Esophagus (tissue), 2 donors: ENCODE measurements around the gene ARHGEF18. TPM values are rescaled to one million over a fixed set of nuclear protein-coding genes. Genes with fewer than 3 reads are reported as not detected.
A peak's percentile ranks its signal among the peaks of the same experiment; 100 is the strongest.
"Not testable (repeated sequence)": the region's sequence is repeated elsewhere in the genome, so short reads cannot be mapped to it uniquely, and the experiment has no call there.

Experiments
- H3K27ac ChIP-seq, 2 donors: one replicate each; pipeline ENCODE4 v1.5.1; 2013; ENCODE audit warnings: low read depth in 2 of 2, mild to moderate bottlenecking in 2 of 2, inconsistent platforms in 1 of 2, low read length in 1 of 2, moderate library complexity in 1 of 2
- H3K27me3 ChIP-seq, 2 donors: one replicate each; pipeline ENCODE4 v1.6.1; 2013; ENCODE audit warnings: low read length in 2 of 2, control low read depth in 1 of 2, mild to moderate bottlenecking in 1 of 2; ENCODE audit not compliant: insufficient read depth in 2 of 2, control insufficient read depth in 1 of 2
- H3K36me3 ChIP-seq, 2 donors: one replicate each; pipeline ENCODE4 v1.6.1; 2013; ENCODE audit warnings: low read length in 1 of 2; ENCODE audit not compliant: control insufficient read depth in 2 of 2, insufficient read depth in 2 of 2
- H3K4me1 ChIP-seq, 2 donors: one replicate each; pipeline ENCODE4 v1.6.1; 2013; ENCODE audit warnings: low read length in 1 of 2; ENCODE audit not compliant: control insufficient read depth in 2 of 2, insufficient read depth in 2 of 2
- H3K4me3 ChIP-seq, 2 donors: one replicate each; pipeline ENCODE4 v1.5.1; 2013; ENCODE audit warnings: low read length in 2 of 2, mild to moderate bottlenecking in 2 of 2, low read depth in 1 of 2, moderate library complexity in 1 of 2
- H3K9me3 ChIP-seq, 2 donors: one replicate each; pipeline ENCODE4 v1.6.1; 2013; ENCODE audit warnings: mild to moderate bottlenecking in 2 of 2, low read depth in 1 of 2, low read length in 1 of 2, moderate library complexity in 1 of 2; ENCODE audit not compliant: control insufficient read depth in 2 of 2, insufficient read depth in 1 of 2
- WGBS, 2 donors: extraction: QIAGEN DNeasy Blood & Tissue Kit; methylation state at CpG; one replicate each; pipeline ENCODE4 v1.1.7; 2013; 5-methylcytosine and 5-hydroxymethylcytosine counted together
- polyA plus RNA-seq, 2 donors: library from polyadenylated mRNA; stranded (reverse); fragments of 200-250 nt; gene quantifications; one replicate each; pipeline ENCODE4 v1.2.3, GENCODE V29; 2013
- donor health status: healthy with polysubstance abuse.
- donor health status: Bipolar disorder and iron deficiency.

ARHGEF18 gene
- polyA plus RNA-seq, 2 donors: 15.7 to 25.2 TPM

- no peaks in the 10 kb centered on the region for H3K9me3 ChIP-seq
- H3K27ac ChIP-seq: no peak overlapping the region
- no peaks in the 10 kb centered on the region for H3K27me3 ChIP-seq
- no peaks in the 10 kb centered on the region for H3K4me1 ChIP-seq
- no peaks in the 10 kb centered on the region for H3K36me3 ChIP-seq
- no peak overlapping the region for H3K4me3 ChIP-seq
Observed at GRCh38 chr19:7358102-7358597, 9.4 kb downstream of the ARHGEF18 start.

- Histone ChIP-seq H3K27ac (no peak overlapping the region), H3K4me3 (no peak overlapping the region), H3K9me3 (no peaks in the 10 kb centered on the region), H3K36me3 (no peaks in the 10 kb centered on the region), H3K4me1 (no peaks in the 10 kb centered on the region), H3K27me3 (no peaks in the 10 kb centered on the region)
- WGBS, 2 donors: 70 to 76% methylated on average over 8 of the region's 8 CpGs
Observed at GRCh38 chr19:7360393-7360984, 11.8 kb downstream of the ARHGEF18 start.

GRCh38 chr19:7363225-7363624, 14.5 kb downstream of the ARHGEF18 start:
- Histone ChIP-seq H3K4me3 (no peak overlapping the region), H3K9me3 (no peaks in the 10 kb centered on the region), H3K36me3 (no peaks in the 10 kb centered on the region), H3K27ac (no peak overlapping the region), H3K4me1 (no peaks in the 10 kb centered on the region), H3K27me3 (no peaks in the 10 kb centered on the region)
- 81 to 93% methylated on average over 2 of the region's 2 CpGs for WGBS, 2 donors

- Histone ChIP-seq H3K27me3 (no peaks in the 10 kb centered on the region), H3K4me1 (no peaks in the 10 kb centered on the region), H3K36me3 (no peaks in the 10 kb centered on the region), H3K9me3 (no peaks in the 10 kb centered on the region), H3K27ac (no peak overlapping the region), H3K4me3 (no peak overlapping the region)
- 77 to 79% methylated on average over 10 of the region's 10 CpGs for WGBS, 2 donors
Observed at GRCh38 chr19:7366701-7367420, 18.1 kb downstream of the ARHGEF18 start.

GRCh38 chr19:7368456-7368855, 19.7 kb downstream of the ARHGEF18 start:
- Histone ChIP-seq H3K27ac (peak overlapping the region in 1 of 2 donors; percentile 18), H3K4me3 (no peak overlapping the region)
- WGBS, 2 donors: 56 to 66% methylated on average over 4 of the region's 4 CpGs

GRCh38 chr19:7368866-7369265, 20.1 kb downstream of the ARHGEF18 start:
- H3K9me3 ChIP-seq, H3K27me3 ChIP-seq, H3K36me3 ChIP-seq, H3K4me3 ChIP-seq, H3K4me1 ChIP-seq: not testable (repeated sequence)
- 44 to 48% methylated on average over 13 of the region's 13 CpGs for WGBS, 2 donors
- peak overlapping the region in 1 of 2 donors; percentile 18 for H3K27ac ChIP-seq

More at GRCh38 chr19:7368456-7368855, 19.7 kb downstream of the ARHGEF18 start:
- Histone ChIP-seq H3K9me3 (no peaks in the 10 kb centered on the region), H3K36me3 (no peaks in the 10 kb centered on the region), H3K27me3 (no peaks in the 10 kb centered on the region), H3K4me1 (no peaks in the 10 kb centered on the region)

- H3K4me1 ChIP-seq: no peaks in the 10 kb centered on the region
- H3K36me3 ChIP-seq: peaks cover 0 to 3% of the 10 kb centered on the region in 2 donors
- H3K27me3 ChIP-seq: no peaks in the 10 kb centered on the region
- no peak overlapping the region for H3K27ac ChIP-seq
- no peaks in the 10 kb centered on the region for H3K9me3 ChIP-seq
- 78 to 85% methylated on average over 10 of the region's 10 CpGs for WGBS, 2 donors
- no peak overlapping the region for H3K4me3 ChIP-seq
Observed at GRCh38 chr19:7370546-7370945, 21.8 kb downstream of the ARHGEF18 start.

GRCh38 chr19:7371001-7371400, 22.3 kb downstream of the ARHGEF18 start:
- no peaks in the 10 kb centered on the region for H3K9me3 ChIP-seq
- peaks cover 0 to 3% of the 10 kb centered on the region in 2 donors for H3K36me3 ChIP-seq
- 90 to 91% methylated on average over 3 of the region's 3 CpGs for WGBS, 2 donors
- no peaks in the 10 kb centered on the region for H3K27me3 ChIP-seq
- no peak overlapping the region for H3K27ac ChIP-seq
- no peak overlapping the region for H3K4me3 ChIP-seq
- H3K4me1 ChIP-seq: no peaks in the 10 kb centered on the region

- no peaks in the 10 kb centered on the region for H3K4me1 ChIP-seq
- 82 to 85% methylated on average over 9 to 11 of the region's 11 CpGs for WGBS, 2 donors
- H3K36me3 ChIP-seq: peaks cover 0 to 3% of the 10 kb centered on the region in 2 donors
- no peaks in the 10 kb centered on the region for H3K27me3 ChIP-seq
- H3K4me3 ChIP-seq: no peak overlapping the region
- no peak overlapping the region for H3K27ac ChIP-seq
- no peaks in the 10 kb centered on the region for H3K9me3 ChIP-seq
Observed at GRCh38 chr19:7372810-7373209, 24.1 kb downstream of the ARHGEF18 start.

- Histone ChIP-seq H3K4me3 (no peak overlapping the region), H3K9me3 (no peaks in the 10 kb centered on the region), H3K27ac (no peak overlapping the region), H3K27me3 (no peaks in the 10 kb centered on the region), H3K36me3 (peaks cover 0 to 3% of the 10 kb centered on the region in 2 donors), H3K4me1 (no peaks in the 10 kb centered on the region)
- 80 to 83% methylated on average over 6 of the region's 6 CpGs for WGBS, 2 donors
Observed at GRCh38 chr19:7373862-7374261, 25.1 kb downstream of the ARHGEF18 start.
